GM21381 (cell line): ENCODE data around the gene EFCAB6.

Experiments
- ATAC-seq: cut with Tn5 transposase; IDR thresholded peaks from one replicate; pipeline ENCODE4 v1.9.1; 2021; ENCODE audit warnings: mild to moderate bottlenecking, moderate library complexity; ENCODE audit not compliant: unreplicated experiment

Gene EFCAB6

DNA sequence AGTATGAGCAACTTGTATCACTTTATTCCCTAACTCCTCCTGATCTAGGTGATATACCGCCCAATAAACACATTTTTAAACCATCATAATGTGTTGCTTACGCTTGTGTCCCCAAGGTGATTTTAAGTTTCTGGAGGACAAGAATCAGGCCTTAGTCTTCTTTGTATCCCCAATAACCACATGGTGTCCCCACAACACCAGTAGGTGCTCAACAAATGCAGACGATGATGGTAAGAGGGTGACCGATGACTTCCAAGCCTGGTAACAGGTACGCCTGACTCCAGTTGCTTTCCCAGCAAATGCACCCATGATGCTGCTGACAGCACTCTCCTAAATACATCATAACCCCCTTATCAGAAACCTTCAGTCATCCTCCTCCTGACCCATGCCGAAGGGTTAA lies 64.2 kb downstream of the EFCAB6 start:
- ATAC-seq: no peak

DNA sequence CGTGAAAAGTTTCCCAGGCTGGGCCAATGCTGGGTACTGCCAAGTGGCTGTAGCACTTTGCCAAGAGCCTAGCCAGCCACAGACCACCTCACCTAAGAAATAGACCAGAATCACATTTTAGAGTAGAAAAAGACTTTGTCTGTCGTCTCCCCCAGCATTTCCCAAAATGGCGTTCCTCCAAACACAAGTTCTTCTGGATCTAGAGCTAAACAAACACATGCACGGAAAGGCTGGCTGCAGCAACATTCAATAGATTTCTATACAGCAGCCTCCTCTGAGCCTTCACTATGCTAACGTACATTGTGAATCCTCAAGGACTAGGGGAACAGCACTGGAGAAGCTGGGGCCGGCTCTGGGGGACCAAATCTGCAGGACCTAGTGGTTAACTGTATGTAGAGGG lies 65.0 kb downstream of the EFCAB6 start:
- no peak for ATAC-seq

DNA sequence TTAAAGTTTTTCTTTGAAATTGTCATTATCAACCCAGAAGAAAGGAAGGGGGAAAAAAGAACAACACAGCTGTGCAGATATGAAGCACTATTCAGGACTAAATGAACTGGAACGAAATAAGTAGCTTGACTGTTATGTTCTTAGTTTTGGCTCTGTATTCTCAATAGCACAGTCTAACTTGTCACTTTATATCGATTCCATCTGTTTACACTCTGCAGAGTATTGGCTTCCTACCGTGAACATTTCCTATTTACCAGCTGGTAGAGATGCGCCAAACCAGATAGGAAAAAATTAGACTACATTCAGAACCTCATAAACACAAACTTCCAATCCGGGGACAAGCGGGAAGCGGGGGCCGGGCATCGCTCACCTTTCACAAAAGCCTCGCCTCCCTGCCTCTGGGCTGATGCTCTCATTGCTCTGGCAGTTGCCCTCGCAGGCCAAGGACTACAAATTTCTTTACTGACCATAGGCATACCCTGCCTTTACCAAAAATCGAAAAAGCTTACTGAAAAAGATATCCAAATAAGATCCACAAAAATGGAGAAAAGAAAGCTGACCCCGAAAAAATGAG lies 66.2 kb downstream of the EFCAB6 start:
- no peak for ATAC-seq

DNA sequence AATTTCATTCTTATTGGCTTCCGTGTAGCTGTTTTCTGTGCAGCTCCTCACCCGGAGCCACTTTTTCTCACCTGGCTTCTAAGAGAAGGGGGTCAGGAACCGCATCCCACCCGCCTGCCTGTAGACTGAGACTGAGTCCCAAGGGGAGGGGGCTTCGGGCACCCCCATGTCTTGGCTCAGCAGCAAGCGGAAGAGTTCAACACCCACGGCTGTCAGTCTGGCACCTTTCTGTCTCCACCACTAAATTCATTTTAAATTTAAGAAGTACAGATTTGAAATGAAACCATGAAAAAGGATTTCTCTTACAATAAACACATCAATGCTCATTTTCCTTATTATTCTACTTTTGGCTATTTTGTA lies 66.7 kb downstream of the EFCAB6 start:
- ATAC-seq: no peak

DNA sequence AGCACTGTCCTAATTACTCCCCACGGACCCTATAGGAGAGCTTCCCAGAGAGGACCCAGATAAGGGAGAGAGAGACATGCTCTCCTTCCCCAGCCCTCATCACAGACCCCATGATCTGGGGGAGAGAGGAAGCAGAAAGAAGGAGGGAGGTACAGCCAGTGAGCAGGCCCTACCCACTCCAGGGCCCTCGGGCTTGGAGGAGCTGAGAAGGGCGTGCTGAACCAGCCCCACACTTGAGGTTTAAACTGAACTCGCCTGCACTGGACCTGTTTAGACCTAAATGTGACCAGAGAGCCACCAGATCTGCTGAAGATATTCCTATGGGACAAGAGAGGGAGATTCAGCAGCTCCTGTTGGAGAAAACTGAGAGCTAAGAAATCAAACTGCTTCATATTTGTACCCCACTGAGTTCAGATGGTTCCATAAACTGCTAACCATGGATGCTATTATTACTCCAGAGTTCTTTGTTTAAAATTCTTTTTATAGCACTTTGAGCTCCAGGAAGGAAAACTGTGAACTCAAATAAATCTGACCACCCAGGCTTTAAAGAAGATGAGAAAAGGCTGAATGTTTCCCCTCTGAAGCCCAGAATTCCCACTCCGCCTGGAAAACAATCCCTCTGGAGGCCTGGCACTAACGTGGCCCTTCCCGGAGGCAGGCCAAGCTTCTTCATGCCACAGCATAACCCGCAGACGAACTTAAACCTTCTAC lies 67.2 kb downstream of the EFCAB6 start:
- no peak for ATAC-seq

DNA sequence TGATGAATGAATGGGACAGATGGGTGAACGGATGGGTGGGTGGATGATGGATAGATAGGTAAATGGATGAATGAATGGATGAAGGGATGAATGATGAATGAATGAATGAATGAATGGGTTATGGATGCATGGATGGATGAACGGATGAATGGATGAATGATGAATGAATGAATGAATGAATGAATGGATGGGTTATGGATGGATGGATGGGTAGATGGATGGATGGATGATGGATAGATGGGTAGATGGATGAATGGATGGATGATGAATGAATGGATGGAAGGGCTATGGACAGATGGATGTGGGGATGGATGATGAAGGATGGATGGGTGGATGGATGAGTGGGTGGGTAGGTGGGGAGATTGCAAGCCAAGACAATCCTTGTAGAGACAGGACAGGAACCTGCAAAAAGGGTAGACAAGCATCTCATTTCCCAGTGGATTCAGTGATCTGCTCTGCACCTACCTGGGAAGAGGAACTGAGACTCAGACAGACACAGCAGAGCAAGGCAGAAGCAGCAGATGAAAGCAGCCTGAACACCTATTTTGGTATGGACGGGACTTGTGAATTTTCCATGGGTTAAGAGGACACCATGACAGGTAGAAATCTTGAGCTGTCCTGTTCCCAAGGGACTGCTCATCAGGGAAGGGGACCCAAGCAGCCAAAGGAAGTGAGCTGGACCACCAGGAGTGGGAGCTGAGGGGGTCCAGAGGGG lies 68.0 kb downstream of the EFCAB6 start:
- ATAC-seq: no peak

DNA sequence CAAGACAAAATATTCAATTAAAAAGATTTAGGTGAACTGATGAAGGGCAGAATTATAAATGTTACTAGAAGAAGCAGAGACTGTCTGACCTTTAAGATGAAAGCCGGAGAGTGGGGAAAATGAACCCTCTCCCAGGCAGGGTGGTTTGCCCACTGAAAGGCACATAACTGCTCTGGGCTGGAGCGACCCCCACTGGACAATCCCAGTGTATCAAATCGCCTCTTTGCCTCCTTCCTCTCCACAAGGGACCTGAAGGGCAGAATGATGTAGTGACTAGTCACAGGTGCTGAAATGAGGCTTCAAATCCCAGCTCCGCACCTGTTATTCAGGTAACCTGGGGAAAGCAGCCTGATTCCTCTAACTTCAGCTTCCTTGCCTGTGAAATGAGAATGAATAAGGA lies 69.0 kb downstream of the EFCAB6 start:
- no peak for ATAC-seq

DNA sequence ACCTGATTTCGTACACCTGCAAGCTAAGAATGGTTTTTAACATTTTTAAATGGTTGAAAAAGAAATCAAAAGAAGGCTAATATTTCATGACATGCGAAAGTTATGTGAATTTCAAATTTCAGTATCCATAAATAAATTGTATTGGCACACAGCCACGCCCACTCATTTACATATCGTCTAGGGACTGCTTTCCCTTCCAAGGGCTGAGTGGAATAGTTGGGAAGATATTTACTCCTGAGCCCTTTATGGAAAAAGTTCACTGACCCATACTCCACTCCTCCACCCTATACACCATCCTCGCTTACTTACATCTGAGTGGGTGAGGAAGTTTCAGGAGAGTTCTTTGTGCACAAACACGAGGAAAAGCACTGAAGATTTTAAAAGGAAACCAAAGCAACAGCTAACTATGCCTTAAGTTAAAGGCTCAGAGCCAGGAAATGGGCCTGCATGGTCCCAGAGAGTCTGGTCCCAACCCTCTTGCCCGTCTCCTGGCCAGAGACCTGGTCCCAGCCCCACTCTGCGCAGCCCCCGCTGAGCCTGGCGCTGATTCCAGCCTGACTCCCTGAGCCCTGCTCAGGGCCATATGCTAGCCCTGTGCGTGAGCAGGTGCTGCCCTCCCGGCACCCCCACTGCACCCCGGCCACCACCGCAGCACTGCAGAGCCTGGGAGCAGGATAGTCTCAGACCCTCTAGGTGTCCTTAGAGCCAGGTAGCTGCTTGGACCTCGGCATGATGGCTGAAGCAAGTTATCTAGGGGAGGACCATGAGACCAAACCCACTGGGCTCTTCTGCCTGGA lies 69.8 kb downstream of the EFCAB6 start:
- ATAC-seq: no peak

DNA sequence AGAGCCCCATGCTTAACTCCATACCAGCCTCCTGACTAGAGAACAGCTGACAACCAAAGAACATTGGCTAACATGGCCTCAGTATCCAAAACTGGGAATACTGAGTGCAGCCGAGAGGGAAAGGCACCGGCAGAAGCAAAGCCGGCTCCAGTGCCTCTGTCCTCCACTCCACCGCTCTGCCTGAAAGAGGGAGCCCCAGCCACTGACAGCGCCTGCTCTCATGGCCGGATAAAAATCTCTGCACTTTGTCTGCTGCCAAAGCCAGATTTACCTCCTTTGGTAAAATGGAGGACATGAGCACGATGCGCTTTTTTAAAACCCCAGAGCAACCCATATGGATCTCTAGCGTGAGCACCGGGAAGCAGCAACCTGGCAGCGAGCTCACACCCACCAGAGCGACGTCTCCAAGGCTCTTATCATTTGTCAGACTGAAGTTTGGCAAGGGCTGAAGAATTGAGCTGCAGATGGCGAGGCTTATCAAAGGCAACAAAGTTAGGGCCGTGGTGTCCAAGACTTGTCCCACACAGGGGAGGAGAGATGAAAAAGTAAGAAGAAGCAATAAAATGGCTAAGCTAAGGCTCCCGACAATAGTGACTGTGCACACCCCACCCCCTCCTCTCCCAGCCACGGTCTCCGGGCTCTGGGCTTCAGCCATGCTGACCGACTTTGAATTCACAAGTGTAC lies 71.4 kb downstream of the EFCAB6 start:
- ATAC-seq: no peak

DNA sequence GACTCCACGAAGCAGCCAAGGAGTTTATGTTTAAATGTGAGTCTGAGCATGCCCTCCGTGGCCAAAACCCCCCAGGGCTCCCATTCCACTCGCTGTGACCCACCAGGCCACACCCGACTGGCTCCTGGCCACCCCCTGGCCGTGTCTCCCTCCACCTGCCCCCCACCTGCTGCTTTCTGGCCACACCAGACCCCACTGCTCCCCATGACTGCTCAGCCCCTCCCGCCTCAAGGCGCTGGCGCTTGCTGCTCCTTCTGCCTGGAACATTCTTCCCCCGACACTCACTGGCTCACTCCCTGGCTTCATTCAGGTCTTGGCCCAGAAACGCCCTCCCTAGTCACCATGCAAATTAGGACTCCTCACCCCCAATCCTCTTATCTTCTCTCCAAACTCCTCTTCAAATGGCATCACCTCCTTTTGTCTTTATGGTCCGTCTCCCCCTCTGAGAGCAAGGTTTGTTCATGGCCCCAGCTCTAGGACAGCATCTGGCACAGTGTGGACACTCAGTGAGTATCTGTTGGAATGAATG lies 72.2 kb downstream of the EFCAB6 start:
- no peak for ATAC-seq

DNA sequence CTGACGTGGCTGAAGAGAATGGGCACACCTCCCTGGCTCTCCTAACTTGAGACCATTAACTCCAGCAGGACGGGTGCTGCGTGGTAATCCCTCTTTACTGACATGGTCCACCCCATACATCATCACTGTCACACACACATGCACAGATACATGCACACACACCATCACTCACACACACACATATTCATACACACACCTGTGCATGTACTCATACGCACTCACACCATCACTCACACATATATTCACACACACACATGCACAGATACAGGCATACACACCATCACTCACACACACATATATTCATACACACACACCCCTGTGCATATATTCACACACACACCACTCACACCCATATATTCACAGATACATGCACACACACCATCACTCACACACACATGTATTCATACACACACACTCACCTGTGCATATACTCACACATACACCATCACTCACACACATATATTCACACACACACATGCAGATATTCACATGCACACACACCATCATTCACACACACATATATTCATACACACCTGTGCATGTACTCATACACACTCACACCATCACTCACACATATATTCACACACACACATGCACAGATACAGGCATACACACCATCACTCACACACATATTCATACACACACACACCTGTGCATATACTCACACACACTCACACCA lies 74.8 kb downstream of the EFCAB6 start:
- ATAC-seq: no peak

DNA sequence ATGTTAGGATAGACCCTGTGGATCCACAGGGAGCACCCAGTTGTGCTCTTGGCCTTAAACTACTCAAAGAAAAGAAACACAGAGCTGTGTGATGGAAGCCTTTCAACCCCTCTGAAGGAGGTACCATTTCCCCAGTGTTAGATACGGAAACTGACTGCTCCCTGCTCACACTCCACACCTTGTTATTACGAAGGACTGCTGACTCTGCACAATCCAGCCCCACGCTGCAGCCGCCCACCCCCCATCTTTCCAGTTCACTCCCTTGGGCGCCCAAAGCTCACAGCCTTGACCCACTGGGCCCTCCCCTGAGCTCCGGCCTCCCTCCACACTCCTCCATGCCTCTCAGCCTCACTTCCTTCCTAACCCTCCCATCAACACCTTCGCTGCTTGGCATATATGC lies 75.5 kb downstream of the EFCAB6 start:
- ATAC-seq: no peak

DNA sequence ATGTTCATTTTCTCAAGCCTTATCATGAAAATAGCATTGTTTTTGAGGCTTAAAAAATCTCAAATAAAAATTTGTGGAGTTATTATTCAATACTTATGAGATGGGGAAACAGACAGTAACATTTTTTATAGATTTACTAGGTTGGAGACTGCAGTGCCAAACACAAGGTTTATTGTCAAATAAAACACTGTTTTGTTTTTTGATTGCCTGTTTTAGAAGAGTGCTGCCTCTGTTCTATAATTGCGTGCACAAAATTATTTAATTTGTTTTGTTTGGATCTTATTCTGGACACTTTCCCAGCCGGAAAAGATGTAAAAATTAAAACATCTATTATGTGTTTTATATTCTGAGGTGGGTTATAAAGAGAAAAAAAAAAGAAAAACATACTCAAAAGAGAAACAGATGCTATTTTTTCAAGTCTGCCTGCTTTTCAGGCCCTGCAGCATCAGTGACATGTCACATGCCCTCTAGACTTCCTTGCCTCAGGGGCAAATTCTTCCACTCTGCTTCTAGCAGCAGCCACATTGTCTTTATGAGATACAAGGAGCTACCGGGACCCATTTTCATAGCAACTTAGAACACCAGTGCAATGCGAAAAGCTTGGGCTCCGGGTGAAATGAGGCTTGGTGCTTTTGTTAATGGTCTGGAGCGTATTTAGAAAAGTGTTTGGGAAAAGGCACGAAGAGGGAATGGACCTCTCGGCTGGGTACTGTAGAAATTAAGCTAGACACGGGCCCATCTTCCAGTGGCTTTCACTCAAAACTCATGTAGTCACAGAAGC lies 77.5 kb downstream of the EFCAB6 start:
- no peak for ATAC-seq

DNA sequence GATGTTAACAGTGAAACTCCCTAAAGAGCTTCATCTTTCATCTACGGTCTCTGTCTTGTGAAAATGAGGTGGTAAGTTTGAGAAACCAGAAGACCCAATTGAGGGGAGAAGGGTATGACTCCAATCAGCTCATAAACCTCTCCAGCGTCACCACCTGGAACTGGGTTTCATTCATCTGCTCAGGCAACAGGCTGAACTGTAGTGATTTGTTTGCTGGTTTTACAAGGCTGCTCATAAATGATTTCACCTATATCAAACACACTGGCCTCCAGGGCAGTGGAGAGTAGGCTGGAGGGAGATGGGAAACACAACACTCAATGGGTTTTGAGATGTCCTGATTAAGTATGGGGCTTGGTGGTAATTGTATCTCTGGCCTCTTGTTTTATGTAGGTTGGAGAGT lies 79.0 kb downstream of the EFCAB6 start:
- no peak for ATAC-seq

DNA sequence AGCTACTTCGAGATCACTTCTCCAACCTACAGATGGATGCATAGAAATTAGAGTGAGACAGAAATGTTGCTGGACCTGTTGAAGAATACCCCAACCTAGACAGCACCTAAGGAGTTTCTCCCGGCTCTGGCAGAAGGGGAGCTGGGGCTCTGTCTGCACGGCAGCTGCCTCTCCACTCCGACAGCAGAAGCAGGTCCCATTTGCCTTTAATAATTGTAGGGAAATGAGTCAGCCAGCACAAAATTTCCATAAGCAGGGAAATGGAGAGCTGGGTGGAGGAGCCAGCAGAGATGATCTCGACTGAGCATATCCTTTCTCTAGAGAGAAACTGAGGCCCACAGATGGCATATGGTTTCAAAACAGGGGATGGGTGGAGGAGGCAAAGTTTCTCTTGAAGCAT lies 80.1 kb downstream of the EFCAB6 start:
- no peak for ATAC-seq

DNA sequence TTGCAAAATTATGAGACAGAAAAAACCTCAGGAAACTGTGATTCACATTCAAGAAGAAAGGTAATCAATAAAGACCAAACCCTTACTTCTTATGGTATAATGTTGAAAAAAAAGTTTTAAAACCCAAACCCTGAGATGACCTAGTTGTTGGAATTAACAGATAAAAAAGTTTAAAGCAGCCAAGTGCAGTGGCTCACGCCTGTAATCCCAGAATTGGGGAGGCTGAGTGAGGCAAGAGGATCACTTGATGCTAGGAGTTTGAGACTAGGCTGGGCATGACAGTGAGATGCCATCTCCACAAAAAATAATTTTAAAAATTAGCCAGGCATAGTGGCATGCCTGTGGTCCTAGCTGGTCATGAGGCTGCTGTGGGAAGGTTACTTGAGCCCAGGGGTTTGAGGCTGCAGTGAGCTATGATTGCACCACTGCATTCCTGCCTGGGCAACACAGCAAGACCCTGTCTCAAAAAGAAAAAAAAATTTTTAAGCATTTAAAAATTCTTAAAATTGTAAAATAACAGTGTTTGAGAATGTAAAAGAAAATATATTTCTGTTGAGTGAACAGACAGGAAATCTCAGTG lies 85.1 kb downstream of the EFCAB6 start:
- no peak for ATAC-seq

DNA sequence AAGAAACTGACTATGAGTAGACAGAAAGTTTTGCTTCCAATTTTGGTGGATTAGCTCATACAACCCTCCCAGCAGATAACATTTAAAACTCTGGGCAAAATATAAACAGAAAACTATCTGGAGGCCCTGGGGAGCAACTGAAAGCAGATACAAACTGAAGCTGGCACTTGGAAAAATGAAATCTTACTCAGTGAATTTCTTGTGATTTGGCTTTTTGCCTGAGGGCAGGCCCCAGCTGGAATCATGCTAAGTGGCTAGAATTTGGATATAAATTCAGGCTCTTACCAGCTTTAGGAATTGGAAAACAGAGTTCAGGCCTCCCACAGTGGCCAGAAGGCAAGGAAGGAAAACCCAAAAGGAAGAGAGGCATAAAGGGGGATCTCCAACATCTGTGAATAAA lies 85.8 kb downstream of the EFCAB6 start:
- ATAC-seq: no peak

DNA sequence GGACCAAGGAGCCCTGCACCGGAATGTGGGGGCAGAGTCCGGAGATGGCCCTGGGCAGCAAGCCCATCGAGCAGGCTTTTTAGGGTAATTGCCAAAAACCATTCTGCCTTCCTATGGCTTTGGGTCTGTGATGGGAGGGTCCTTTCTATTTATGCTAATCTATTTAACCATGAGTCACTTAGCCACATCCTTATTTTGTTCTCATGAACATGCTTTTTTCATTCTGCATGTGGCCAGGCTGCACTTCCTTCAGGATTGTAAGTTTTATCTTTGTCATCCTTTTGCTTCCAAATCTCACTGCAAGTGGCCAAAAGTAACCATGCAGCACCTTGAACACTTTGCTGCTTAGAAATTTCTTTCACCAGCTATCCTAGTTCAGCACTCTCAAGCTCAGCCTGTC lies 88.3 kb downstream of the EFCAB6 start:
- no peak for ATAC-seq

DNA sequence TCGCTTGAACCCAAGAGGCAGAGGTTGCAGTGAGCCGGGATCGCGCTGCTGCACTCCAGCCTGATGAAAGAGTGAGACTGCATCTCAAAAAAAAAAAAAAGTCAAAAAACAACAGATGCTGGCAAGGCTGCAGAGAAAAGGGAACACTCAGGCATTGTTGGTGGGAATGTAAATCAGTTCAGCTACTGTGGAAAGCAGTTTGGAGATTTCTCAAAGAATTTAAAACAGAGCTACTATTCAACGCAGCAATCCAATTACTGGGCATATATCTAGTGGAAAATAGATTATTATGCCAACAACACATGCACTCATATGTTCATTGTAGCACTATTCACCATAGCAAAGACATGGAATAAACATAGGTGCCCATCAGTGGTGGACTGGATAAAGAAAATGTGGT lies 89.7 kb downstream of the EFCAB6 start:
- ATAC-seq: no peak
